M059J (cell line): Measurements from ENCODE around the gene DCTN2. TPM values are rescaled to one million over a fixed set of nuclear protein-coding genes. Genes with fewer than 3 reads are reported as not detected.

ENCODE experiments used
- DNase-seq: peaks from one replicate; pipeline ENCODE4 v3.0.0-alpha.2; 2012; ENCODE audit warnings: low read depth
- total RNA-seq: library from RNA; depleted of rRNA; stranded (reverse); fragments of >200 nt; shearing (Covaris generic); gene quantifications from 2 replicates; pipeline ENCODE4 v1.2.3, GENCODE V29; 2014; rRNA removed

The DCTN2 gene
- total RNA-seq, 1 experiment from 2014 or later, result 119 TPM

- DNase-seq, result no peak
These were observed 55.4 kb downstream of the DCTN2 start for GRCh38 chr12:57491393-57492280.

GRCh38 chr12:57490126-57490525 lies 56.9 kb downstream of the DCTN2 start:
- no peak for DNase-seq

GRCh38 chr12:57489157-57489641 lies 57.8 kb downstream of the DCTN2 start:
- no peak for DNase-seq

- no peak for DNase-seq
These were observed 58.4 kb downstream of the DCTN2 start for GRCh38 chr12:57488402-57489156.

- peak; percentile 97 for DNase-seq
These were observed 59.2 kb downstream of the DCTN2 start, which contains the start of gene MARS1 for GRCh38 chr12:57487597-57488401. TSS of gene MARS1 (plus strand) at chr12:57488068. CDS start at chr12:57488091, 23 bp downstream.

GRCh38 chr12:57487055-57487596 lies 59.9 kb downstream of the DCTN2 start:
- no peak for DNase-seq

GRCh38 chr12:57485695-57486094 lies 61.3 kb downstream of the DCTN2 start:
- no peak for DNase-seq

- DNase-seq, result no peak
These were observed 63.5 kb downstream of the DCTN2 start for GRCh38 chr12:57483466-57483865.

- no peak for DNase-seq
These were observed 65.3 kb downstream of the DCTN2 start for GRCh38 chr12:57481671-57482070.

Other genes starting within 250 kb of the DCTN2 start
- 12.1 and 16.4 TPM in 2 replicates for gene R3HDM2, start 116.1 kb downstream of the DCTN2 start, total RNA-seq
- gene INHBC, start 112.4 kb downstream of the DCTN2 start, total RNA-seq, result not detected in 2 replicates
- gene INHBE, start 91.9 kb downstream of the DCTN2 start, total RNA-seq, result 0.42 and 1.4 TPM in 2 replicates
- gene GLI1, start 87.4 kb downstream of the DCTN2 start, total RNA-seq, result 1.5 TPM in 1 of 2 replicates, not detected in the other
- 0.44 and 0.69 TPM in 2 replicates for gene ARHGAP9, start 67.3 kb downstream of the DCTN2 start, total RNA-seq
- 68.9 and 99.8 TPM in 2 replicates for gene MARS1, start 59.1 kb downstream of the DCTN2 start, total RNA-seq
- gene DDIT3, start 26.7 kb downstream of the DCTN2 start, total RNA-seq, result 39.3 and 45.9 TPM in 2 replicates
- 5.0 and 18.2 TPM in 2 replicates for gene MBD6, start 24.4 kb downstream of the DCTN2 start, total RNA-seq
- 0.30 and 0.37 TPM in 2 replicates for gene KIF5A, start 2.9 kb upstream of the DCTN2 start, total RNA-seq
- 71.2 and 85.3 TPM in 2 replicates for gene PIP4K2C, start 44.0 kb upstream of the DCTN2 start, total RNA-seq
- 20.1 and 21.4 TPM in 2 replicates for gene DTX3, start 57.6 kb upstream of the DCTN2 start, total RNA-seq
- gene ARHGEF25, start 64.2 kb upstream of the DCTN2 start, total RNA-seq, result 6.2 and 13.2 TPM in 2 replicates
- gene B4GALNT1, start 86.0 kb upstream of the DCTN2 start, total RNA-seq, result 21.6 and 43.3 TPM in 2 replicates
- 298 and 647 TPM in 2 replicates for gene OS9, start 146.9 kb upstream of the DCTN2 start, total RNA-seq
- gene AGAP2, start 191.6 kb upstream of the DCTN2 start, total RNA-seq, result 0.07 TPM in 1 of 2 replicates, not detected in the other
- 36.2 and 57.0 TPM in 2 replicates for gene TSPAN31, start 197.8 kb upstream of the DCTN2 start, total RNA-seq
- gene CDK4, start 205.1 kb upstream of the DCTN2 start, total RNA-seq, result 175 and 179 TPM in 2 replicates
- gene MARCHF9, start 207.9 kb upstream of the DCTN2 start, total RNA-seq, result 6.7 and 7.9 TPM in 2 replicates
- 1.8 and 3.2 TPM in 2 replicates for gene CYP27B1, start 219.9 kb upstream of the DCTN2 start, total RNA-seq
- gene METTL1, start 224.9 kb upstream of the DCTN2 start, total RNA-seq, result 8.4 and 12.4 TPM in 2 replicates
- 6.6 and 8.9 TPM in 2 replicates for gene EEF1AKMT3, start 225.4 kb upstream of the DCTN2 start, total RNA-seq
- 27.6 and 37.9 TPM in 2 replicates for gene TSFM, start 235.6 kb upstream of the DCTN2 start, total RNA-seq